ENCODE measurements around the gene RAP1A.
"Not testable (repeated sequence)": the region's sequence is repeated elsewhere in the genome, so short reads cannot be mapped to it uniquely, and the experiment has no call there.

Gene RAP1A

GRCh38 chr1:111599781-111600693 is 19.6 kb upstream of the RAP1A start:
- no peak for DNase-seq

GRCh38 chr1:111600886-111601386 is 18.7 kb upstream of the RAP1A start:
- no peak for DNase-seq

- DNase-seq: no peak
Measured at GRCh38 chr1:111602302-111602701, 17.3 kb upstream of the RAP1A start.

- DNase-seq: no peak
Measured at GRCh38 chr1:111602974-111603373, 16.6 kb upstream of the RAP1A start.

- DNase-seq: peak; percentile 74
Measured at GRCh38 chr1:111603979-111604378, 15.6 kb upstream of the RAP1A start.

GRCh38 chr1:111604931-111605330 is 14.7 kb upstream of the RAP1A start:
- DNase-seq: no peak

GRCh38 chr1:111605576-111605975 is 14.0 kb upstream of the RAP1A start:
- DNase-seq: no peak

- not testable (repeated sequence) for DNase-seq
Measured at GRCh38 chr1:111606457-111607215, 13.0 kb upstream of the RAP1A start.

GRCh38 chr1:111608528-111608927 is 11.1 kb upstream of the RAP1A start:
- DNase-seq: not testable (repeated sequence)

GRCh38 chr1:111611986-111612385 is 7.6 kb upstream of the RAP1A start:
- no peak for DNase-seq

- DNase-seq: no peak
Measured at GRCh38 chr1:111615870-111616715, 3.5 kb upstream of the RAP1A start.

- DNase-seq: no peak
Measured at GRCh38 chr1:111618081-111618480, 1.5 kb upstream of the RAP1A start.

- no peak for DNase-seq
Measured at GRCh38 chr1:111618961-111619634, 491 bp upstream of the RAP1A start.

- no peak for DNase-seq
Measured at GRCh38 chr1:111620441-111620971, 917 bp downstream of the RAP1A start.

GRCh38 chr1:111621050-111621449 is 1.5 kb downstream of the RAP1A start:
- DNase-seq: no peak

- DNase-seq: no peak
Measured at GRCh38 chr1:111622166-111622565, 2.6 kb downstream of the RAP1A start.

- no peak for DNase-seq
Measured at GRCh38 chr1:111624382-111624781, 4.8 kb downstream of the RAP1A start.

- DNase-seq: no peak
Measured at GRCh38 chr1:111625276-111625675, 5.7 kb downstream of the RAP1A start.

GRCh38 chr1:111628153-111628552 is 8.6 kb downstream of the RAP1A start:
- DNase-seq: no peak

- DNase-seq: no peak
Measured at GRCh38 chr1:111629190-111629954, 9.8 kb downstream of the RAP1A start.

GRCh38 chr1:111630567-111630966 is 11.0 kb downstream of the RAP1A start:
- DNase-seq: no peak
